Mesangial cell (primary cell): Measurements from ENCODE around the gene C20orf173. TPM values are rescaled to one million over a fixed set of nuclear protein-coding genes. Genes with fewer than 3 reads are reported as not detected.

ENCODE experiments used
- total RNA-seq: library from RNA; depleted of rRNA; stranded (reverse); fragments of >200 nt; gene quantifications from 2 replicates; pipeline ENCODE4 v1.2.3, GENCODE V29; 2015

Gene C20orf173
- not detected in 2 replicates for total RNA-seq

GRCh38 chr20:35529552-35529951, at the start of gene C20orf173:
TSS of gene C20orf173 (minus strand) at chr20:35529652. CDS start at chr20:35529373, 279 bp downstream.

GRCh38 chr20:35541783-35542662, 12.6 kb upstream of the C20orf173 start, which contains the start of gene ERGIC3:
TSS of gene ERGIC3 (plus strand) at chr20:35542078. CDS start at chr20:35542098, 20 bp downstream.

Other genes starting within 250 kb of the C20orf173 start
- gene EIF6, start 244.9 kb downstream of the C20orf173 start, total RNA-seq = 244 and 387 TPM in 2 replicates
- gene FAM83C, start 237.2 kb downstream of the C20orf173 start, total RNA-seq = not detected in 2 replicates
- 33.2 and 36.4 TPM in 2 replicates for gene UQCC1, start 117.7 kb downstream of the C20orf173 start, total RNA-seq
- gene GDF5, start 91.4 kb downstream of the C20orf173 start, total RNA-seq = 12.7 and 15.5 TPM in 2 replicates
- 26.7 and 31.4 TPM in 2 replicates for gene CEP250, start 74.1 kb downstream of the C20orf173 start, total RNA-seq
- 196 and 283 TPM in 2 replicates for gene ERGIC3, start 12.4 kb upstream of the C20orf173 start, total RNA-seq
- 5.1 and 13.8 TPM in 2 replicates for gene SPAG4, start 86.2 kb upstream of the C20orf173 start, total RNA-seq
- 155 and 248 TPM in 2 replicates for gene CPNE1, start 135.2 kb upstream of the C20orf173 start, total RNA-seq
- gene RBM12, start 135.2 kb upstream of the C20orf173 start, total RNA-seq = 21.9 and 28.2 TPM in 2 replicates
- 43.0 and 82.5 TPM in 2 replicates for gene NFS1, start 169.7 kb upstream of the C20orf173 start, total RNA-seq
- gene ROMO1, start 169.8 kb upstream of the C20orf173 start, total RNA-seq = 239 and 471 TPM in 2 replicates
- 75.4 and 82.0 TPM in 2 replicates for gene RBM39, start 212.6 kb upstream of the C20orf173 start, total RNA-seq
- 30.2 and 30.3 TPM in 2 replicates for gene PHF20, start 242.4 kb upstream of the C20orf173 start, total RNA-seq